K562 (cell line): ENCODE data around the gene DLX6. TPM values are rescaled to one million over a fixed set of nuclear protein-coding genes. Genes with fewer than 3 reads are reported as not detected.

Experiments
- ATAC-seq: fragments of 200-7000 bp; cut with Tn5 transposase; 3 replicates; pipeline ENCODE4 v1.9.1; 2020; ENCODE audit warnings: moderate library complexity
- BruUV-seq: library from RNA; stranded (reverse); fragments of 400-500 nt; replicated peaks from 2 replicates; lab custom pipeline; 2021; lab: Mats Ljungman, UMichigan
- CTCF ChIA-PET: fragments of 300-600 bp; formaldehyde crosslinking; extraction: SDS; loops from one replicate; lab custom pipeline; 2021; ENCODE audit warnings: low intra/inter-chr PET ratio; lab: Yijun Ruan, JAX
- POLR2A ChIA-PET: fragments of 300-600, 350-650 bp; sonication (Branson Sonifier 250); formaldehyde crosslinking; extraction: SDS; loops from one replicate; lab custom pipeline; 2021; ENCODE audit warnings: antibody characterized with exemption, inconsistent platforms; lab: Yijun Ruan, JAX
- DNase-seq, 4 experiments: peaks; one replicate each; pipeline versions ENCODE4 v3.0.0 to v3.0.0-alpha.2; 2011 to 2018; ENCODE audit warnings: low spot score in 3 of 4, mixed read lengths in 3 of 4; ENCODE audit errors: extremely low read depth in 1 of 4
- FAIRE-seq: peaks from 2 replicates; lab custom pipeline; 2011; peaks lifted over from hg19 to GRCh38; lab: Jason Lieb, UNC
- H2AFZ ChIP-seq: 2 replicates; pipeline ENCODE4 v1.6.0; 2011; ENCODE audit warnings: low read depth, low read length, control low read depth, inconsistent platforms
- H3K27ac ChIP-seq: fragments of 200-600 bp; 3 replicates; pipeline ENCODE4 v1.8.0; 2011; ENCODE audit warnings: low read depth, mild to moderate bottlenecking, control low read depth, inconsistent platforms, low read length, moderate library complexity, mixed read lengths; ENCODE audit errors: extremely low read depth
- H3K27me3 ChIP-seq, 2 experiments: fragments of 300-600 bp in 1 of 2; 2 replicates in 1 of 2; 3 replicates in 1 of 2; pipeline versions ENCODE4 v1.6.0 to v1.8.0; 2011; ENCODE audit warnings: inconsistent platforms in 2 of 2, low read length in 2 of 2, mild to moderate bottlenecking in 1 of 2, mixed read lengths in 1 of 2, moderate library complexity in 1 of 2; ENCODE audit not compliant: control insufficient read depth in 2 of 2, insufficient read depth in 2 of 2
- H3K36me3 ChIP-seq: fragments of 300-600 bp; 3 replicates; pipeline ENCODE4 v1.8.0; 2011; ENCODE audit warnings: mild to moderate bottlenecking, low read length, inconsistent platforms; ENCODE audit not compliant: control insufficient read depth, insufficient read depth
- H3K4me1 ChIP-seq, 2 experiments: fragments of 200-600 bp in 1 of 2; replicated peaks in 1 of 2; 2 replicates in 1 of 2; 3 replicates in 1 of 2; pipeline versions ENCODE4 v1.5.1 to v1.8.0; 2011; ENCODE audit warnings: inconsistent platforms in 2 of 2, low read length in 2 of 2, mild to moderate bottlenecking in 1 of 2, mixed read lengths in 1 of 2, moderate library complexity in 1 of 2; ENCODE audit not compliant: control insufficient read depth in 2 of 2, insufficient read depth in 2 of 2
- H3K4me2 ChIP-seq: 2 replicates; pipeline ENCODE4 v1.6.1; 2011; ENCODE audit warnings: low read length, control low read depth, inconsistent platforms, mixed read lengths; ENCODE audit not compliant: insufficient read depth
- H3K4me3 ChIP-seq: fragments of 200-600 bp; sonication (generic), shearing (Covaris generic); 2 replicates; pipeline ENCODE4 v1.5.1; 2016; ENCODE audit warnings: control low read depth, inconsistent platforms
- H3K79me2 ChIP-seq: fragments of 200-600 bp; 3 replicates; pipeline ENCODE4 v1.8.0; 2011; ENCODE audit warnings: low read length, inconsistent platforms; ENCODE audit not compliant: control insufficient read depth, insufficient read depth
- H3K9ac ChIP-seq, 2 experiments: 2 replicates each; pipeline versions ENCODE4 v1.6.0 to v1.6.1; 2011; ENCODE audit warnings: low read depth in 2 of 2, low read length in 2 of 2, control low read depth in 1 of 2, inconsistent platforms in 1 of 2, mild to moderate bottlenecking in 1 of 2, mixed read lengths in 1 of 2; ENCODE audit not compliant: insufficient read depth in 1 of 2
- H3K9me1 ChIP-seq: one replicate; pipeline ENCODE4 v1.6.0; 2011; ENCODE audit warnings: inconsistent platforms, mild to moderate bottlenecking, low read length, moderate library complexity; ENCODE audit not compliant: control insufficient read depth, insufficient read depth
- H3K9me3 ChIP-seq: replicated peaks from 2 replicates; pipeline ENCODE4 v1.5.1; 2011; ENCODE audit warnings: low read depth, low read length, inconsistent platforms; ENCODE audit not compliant: control insufficient read depth, insufficient read depth
- H4K20me1 ChIP-seq: replicated peaks from 2 replicates; pipeline ENCODE4 v1.6.1; 2011; ENCODE audit warnings: low read length, inconsistent platforms, mixed read lengths; ENCODE audit not compliant: control insufficient read depth, insufficient read depth
- CHCHD3 ChIP-seq: fragments of 250-450 bp; sonication (Bioruptor Pico); IDR thresholded peaks from 2 replicates; pipeline ENCODE4 v2.1.2; 2022; ENCODE audit warnings: mild to moderate bottlenecking
- ELF4 ChIP-seq: fragments of 450-650 bp; formaldehyde crosslinking; IDR thresholded peaks from 2 replicates; pipeline ENCODE4 v1.4.0; 2022; ENCODE audit warnings: missing genetic modification characterization
- GABPB1 ChIP-seq: sonication (generic); formaldehyde crosslinking; IDR thresholded peaks from 2 replicates; pipeline ENCODE4 v1.8.0; 2022; ENCODE audit warnings: mild to moderate bottlenecking, missing genetic modification reagents
- GATAD2B ChIP-seq: fragments of 450-650 bp; IDR thresholded peaks from 2 replicates; pipeline ENCODE4 v1.6.1; 2017; ENCODE audit warnings: mild to moderate bottlenecking, borderline replicate concordance
- HDAC1 ChIP-seq, 2 experiments: fragments of 450-650 bp; IDR thresholded peaks; 2 replicates each; pipeline ENCODE4 v1.6.1; 2016 to 2017; ENCODE audit warnings: inconsistent platforms in 1 of 2, mild to moderate bottlenecking in 1 of 2, moderate library complexity in 1 of 2
- IFI16 ChIP-seq: fragments of 250-450 bp; sonication (Bioruptor Pico); IDR thresholded peaks from 2 replicates; pipeline ENCODE4 v2.1.2; 2022; ENCODE audit warnings: mild to moderate bottlenecking, inconsistent platforms
- SMARCC2 ChIP-seq: fragments of 450-650 bp; IDR thresholded peaks from 2 replicates; pipeline ENCODE4 v1.6.1; 2017; ENCODE audit warnings: antibody characterized with exemption, moderate library complexity, mild to moderate bottlenecking, low read depth
- TAL1 ChIP-seq: fragments of 450-650 bp; IDR thresholded peaks from 2 replicates; pipeline ENCODE4 v1.6.1; 2016; ENCODE audit warnings: mild to moderate bottlenecking
- ZZZ3 ChIP-seq: fragments of 450-650 bp; IDR thresholded peaks from 2 replicates; pipeline ENCODE4 v1.6.1; 2016; ENCODE audit warnings: antibody characterized with exemption, mild to moderate bottlenecking, moderate library complexity
- WGBS: fragments of 100-300 bp; shearing (Covaris generic); methylation state at CpG from one replicate; pipeline ENCODE4 v1.1.6; 2016; ENCODE audit warnings: low coverage, mixed read lengths; ENCODE audit not compliant: insufficient coverage; ENCODE audit errors: missing lambda C conversion rate; 5-methylcytosine and 5-hydroxymethylcytosine counted together
- in situ Hi-C: fragments of 300-500 bp; cut with MboI; formaldehyde crosslinking; loops from 4 replicates; pipeline ENCODE4 v1.15.0; 2018; ENCODE audit warnings: inconsistent platforms, mixed read lengths
- intact Hi-C: fragments of 100-400 bp; cut with micrococcal nuclease; formaldehyde crosslinking; loops from 2 replicates; pipeline ENCODE4 v1.14.2; 2022
- polyA plus RNA-seq, 8 experiments: library from polyadenylated mRNA; depleted of rRNA in 4 of 8; stranded (reverse) in 5 of 8; unstranded in 3 of 8; fragments of >200 nt; fragmentation: Nextera tagmentation in 2 of 8; fragmentation: Illumina TruSeq in 1 of 8; extraction: Ambion mirVana in 2 of 8; extraction: Trizol in 1 of 8; gene quantifications; 2 replicates each; pipeline versions ENCODE4 v1.2.1 to v1.2.3, GENCODE V29; 2011 to 2014; ENCODE audit warnings: inconsistent platforms in 1 of 8, missing spikeins in 1 of 8
- total RNA-seq, 7 experiments: library from RNA; depleted of rRNA in 6 of 7; stranded (reverse); fragments of >200 nt in 6 of 7; fragmentation: Illumina TruSeq in 2 of 7; extraction: Trizol in 2 of 7; gene quantifications; 2 replicates each; pipeline versions ENCODE4 v1.2.1 to v1.2.3, GENCODE V29; 2011 to 2021; ENCODE audit warnings: low replicate concordance in 1 of 7
- TF ChIP-seq, protein P1 (sequence below): sonication (generic); formaldehyde crosslinking; IDR thresholded peaks from 2 replicates; pipeline ENCODE4 v1.8.0; 2022; ENCODE audit warnings: mild to moderate bottlenecking, low read depth, missing genetic modification reagents
- TF ChIP-seq, protein P2 (sequence below): fragments of 250-450 bp; sonication (Bioruptor Pico); IDR thresholded peaks from 2 replicates; pipeline ENCODE4 v1.6.1; 2021; ENCODE audit warnings: mild to moderate bottlenecking

The DLX6 gene
- total and polyA plus RNA-seq, 9 of the 15 experiments (the other 6 are each of a cell fraction or from before 2014, with no cell fraction given) = not detected

DNA sequence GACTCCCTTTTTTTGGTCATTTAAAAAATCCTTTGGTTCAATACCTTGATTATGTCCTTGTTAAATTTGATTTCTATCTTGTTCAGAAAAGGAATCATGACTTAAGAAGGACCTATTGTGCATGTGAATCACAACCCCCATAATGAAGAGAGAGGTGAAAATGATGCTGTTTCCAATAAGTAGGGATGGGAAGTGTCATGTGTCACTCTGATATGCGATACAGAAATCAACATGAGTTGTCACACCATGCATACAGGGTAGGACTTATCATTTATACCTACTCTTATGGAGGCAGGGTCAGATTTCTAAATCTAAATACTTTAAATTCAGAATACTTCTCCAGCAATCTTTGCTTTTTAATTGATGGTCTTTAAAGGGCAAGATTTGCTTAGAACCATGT is 19.4 kb upstream of the DLX6 start:
- FAIRE-seq (no peak), DNase-seq (no peak), ATAC-seq (no peak)
- 0% methylated on average over 1 of the region's 1 CpG for WGBS
- intact Hi-C loops (no loop called here), in situ Hi-C loops (no loop called here)
- Histone ChIP-seq H3K36me3 (no peaks in the 10 kb centered on the region), H3K9me1 (no peaks in the 10 kb centered on the region), H3K4me2 (no peak overlapping the region), H3K9me3 (no peaks in the 10 kb centered on the region), H3K79me2 (no peaks in the 10 kb centered on the region), H3K4me3 (no peak overlapping the region), H2AFZ (no peak overlapping the region), H3K4me1 (no peaks in the 10 kb centered on the region), H3K27ac (no peak overlapping the region), H3K9ac (no peak overlapping the region), H3K27me3 (peaks cover 13 to 17% of the 10 kb centered on the region in 2 experiments; a peak in 4 of 5 replicates), H4K20me1 (no peaks in the 10 kb centered on the region)
- BruUV-seq = no TSS peak
- ChIA-PET CTCF (no interaction called here), POLR2A (no interaction called here)
- TF ChIP-seq ZZZ3 = no peak
- no peak for TF ChIP-seq SMARCC2
- TF ChIP-seq, protein P1, sequence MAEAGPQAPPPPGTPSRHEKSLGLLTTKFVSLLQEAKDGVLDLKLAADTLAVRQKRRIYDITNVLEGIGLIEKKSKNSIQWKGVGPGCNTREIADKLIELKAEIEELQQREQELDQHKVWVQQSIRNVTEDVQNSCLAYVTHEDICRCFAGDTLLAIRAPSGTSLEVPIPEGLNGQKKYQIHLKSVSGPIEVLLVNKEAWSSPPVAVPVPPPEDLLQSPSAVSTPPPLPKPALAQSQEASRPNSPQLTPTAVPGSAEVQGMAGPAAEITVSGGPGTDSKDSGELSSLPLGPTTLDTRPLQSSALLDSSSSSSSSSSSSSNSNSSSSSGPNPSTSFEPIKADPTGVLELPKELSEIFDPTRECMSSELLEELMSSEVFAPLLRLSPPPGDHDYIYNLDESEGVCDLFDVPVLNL = no peak
- TF ChIP-seq TAL1 = no peak
- TF ChIP-seq IFI16 (CRISPR knock-in tag) = no peak
- no peak for TF ChIP-seq CHCHD3 (CRISPR knock-in tag)
- TF ChIP-seq, protein P2, sequence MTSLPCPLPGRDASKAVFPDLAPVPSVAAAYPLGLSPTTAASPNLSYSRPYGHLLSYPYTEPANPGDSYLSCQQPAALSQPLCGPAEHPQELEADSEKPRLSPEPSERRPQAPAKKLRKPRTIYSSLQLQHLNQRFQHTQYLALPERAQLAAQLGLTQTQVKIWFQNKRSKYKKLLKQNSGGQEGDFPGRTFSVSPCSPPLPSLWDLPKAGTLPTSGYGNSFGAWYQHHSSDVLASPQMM (CRISPR knock-in tag) = no peak
- TF ChIP-seq HDAC1 (IDR thresholded peaks at IDR 0.05) = no peak
- no peak for TF ChIP-seq ELF4 (CRISPR knock-in tag)
- TF ChIP-seq GATAD2B = no peak
- no peak for TF ChIP-seq GABPB1 (CRISPR knock-in tag)
